Hepatocyte (in vitro differentiated cells): ENCODE results near the gene NCBP3. TPM values are rescaled to one million over a fixed set of nuclear protein-coding genes. Genes with fewer than 3 reads are reported as not detected.

Experiments used
- DNase-seq: peaks from one replicate; pipeline ENCODE4 v3.0.0-alpha.2; 2016; ENCODE audit warnings: low spot score
- H2AFZ ChIP-seq: fragments of 200-600 bp; sonication (generic); 2 replicates; pipeline ENCODE4 v1.6.0; 2016; ENCODE audit warnings: antibody characterized with exemption, mild to moderate bottlenecking
- H3K27ac ChIP-seq: fragments of 200-600 bp; sonication (generic); 2 replicates; pipeline ENCODE4 v1.5.1; 2016; ENCODE audit warnings: mild to moderate bottlenecking
- H3K27me3 ChIP-seq: fragments of 200-600 bp; sonication (generic); 2 replicates; pipeline ENCODE4 v1.6.1; 2016
- H3K36me3 ChIP-seq: fragments of 200-600 bp; sonication (generic); replicated peaks from 2 replicates; pipeline ENCODE4 v1.5.1; 2016; ENCODE audit warnings: low read depth; ENCODE audit not compliant: insufficient read depth
- H3K4me1 ChIP-seq: fragments of 200-600 bp; sonication (generic); 2 replicates; pipeline ENCODE4 v1.5.1; 2016; ENCODE audit warnings: mild to moderate bottlenecking, moderate library complexity; ENCODE audit not compliant: insufficient read depth
- H3K4me2 ChIP-seq: fragments of 200-600 bp; sonication (generic); 2 replicates; pipeline ENCODE4 v1.6.0; 2016
- H3K4me3 ChIP-seq: fragments of 200-600 bp; sonication (generic); 2 replicates; pipeline ENCODE4 v1.5.1; 2016; ENCODE audit warnings: mild to moderate bottlenecking
- H3K79me2 ChIP-seq: fragments of 200-600 bp; sonication (generic); 2 replicates; pipeline ENCODE4 v1.6.0; 2017; ENCODE audit warnings: mild to moderate bottlenecking
- H3K9me2 ChIP-seq: fragments of 200-600 bp; sonication (generic); replicated peaks from 2 replicates; pipeline ENCODE4 v1.6.0; 2017; ENCODE audit warnings: mild to moderate bottlenecking; ENCODE audit not compliant: insufficient read depth
- H3K9me3 ChIP-seq: fragments of 200-600 bp; sonication (generic); 2 replicates; pipeline ENCODE4 v1.5.1; 2016; ENCODE audit warnings: low read depth, mild to moderate bottlenecking
- H4K20me1 ChIP-seq: fragments of 200-600 bp; sonication (generic); 2 replicates; pipeline ENCODE4 v1.6.0; 2016; ENCODE audit warnings: mild to moderate bottlenecking; ENCODE audit not compliant: insufficient read depth, poor library complexity, severe bottlenecking
- EZH2 ChIP-seq: fragments of 200-600 bp; sonication (generic); IDR thresholded peaks from 2 replicates; pipeline ENCODE4 v1.6.1; 2016; ENCODE audit warnings: antibody characterized with exemption, mild to moderate bottlenecking, borderline replicate concordance
- EZH2phosphoT487 ChIP-seq: fragments of 200-600 bp; sonication (generic); IDR thresholded peaks from one replicate; pipeline ENCODE4 v1.6.1; 2018; ENCODE audit warnings: antibody characterized with exemption, mild to moderate bottlenecking, low read depth, moderate library complexity; ENCODE audit not compliant: unreplicated experiment, severe bottlenecking
- WGBS: methylation state at CpG from one replicate; pipeline ENCODE4 v1.1.6; 2016; ENCODE audit warnings: low lambda C conversion rate; ENCODE audit errors: missing lambda C conversion rate; 5-methylcytosine and 5-hydroxymethylcytosine counted together
- polyA plus RNA-seq: library from polyadenylated mRNA; unstranded; fragments of >200 nt; fragmentation: Nextera tagmentation; extraction: Ambion mirVana; gene quantifications from 2 replicates; pipeline ENCODE4 v1.2.1, GENCODE V29; 2016
- total RNA-seq: library from RNA; depleted of rRNA; stranded (reverse); fragments of >200 nt; gene quantifications from 2 replicates; pipeline ENCODE4 v1.2.3, GENCODE V29; 2014
- TF ChIP-seq, protein P1 (sequence below): fragments of 200-600 bp; sonication (generic); IDR thresholded peaks from 2 replicates; pipeline ENCODE4 v1.5.1; 2016; ENCODE audit warnings: antibody characterized with exemption, mild to moderate bottlenecking; ENCODE audit not compliant: poor library complexity

Gene NCBP3
- total and polyA plus RNA-seq, 2 experiments from 2014 or later, result 20.6 to 31.8 TPM

DNA sequence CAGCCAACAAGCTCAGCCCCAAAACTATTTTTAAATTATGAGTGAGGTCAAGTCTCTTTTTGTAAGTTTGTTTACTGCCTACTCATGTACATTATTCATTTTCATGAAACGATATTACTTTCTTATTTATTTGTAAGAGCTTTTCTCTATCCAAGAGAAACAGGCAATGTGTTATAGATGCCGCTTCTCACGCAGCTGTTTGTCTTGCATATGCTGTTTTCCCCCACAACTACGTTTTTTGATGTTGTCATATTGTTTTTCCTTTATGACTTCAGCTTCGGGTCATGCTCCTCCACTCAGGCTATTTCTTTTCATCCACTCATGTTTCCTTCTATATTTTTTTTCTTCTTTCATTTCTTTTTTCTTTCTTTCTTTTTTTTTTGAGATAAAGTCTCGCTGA lies 65.1 kb downstream of the NCBP3 start:
- Histone ChIP-seq H3K4me3 (no peak overlapping the region), H3K36me3 (no peaks in the 10 kb centered on the region), H3K27me3 (no peaks in the 10 kb centered on the region), H3K79me2 (no peaks in the 10 kb centered on the region), H3K4me1 (no peaks in the 10 kb centered on the region), H4K20me1 (no peaks in the 10 kb centered on the region), H3K9me2 (no peaks in the 10 kb centered on the region), H3K9me3 (no peaks in the 10 kb centered on the region), H3K27ac (no peak overlapping the region), H2AFZ (no peak overlapping the region), H3K4me2 (no peak overlapping the region)
- DNase-seq, result no peak
- TF ChIP-seq, protein P1, sequence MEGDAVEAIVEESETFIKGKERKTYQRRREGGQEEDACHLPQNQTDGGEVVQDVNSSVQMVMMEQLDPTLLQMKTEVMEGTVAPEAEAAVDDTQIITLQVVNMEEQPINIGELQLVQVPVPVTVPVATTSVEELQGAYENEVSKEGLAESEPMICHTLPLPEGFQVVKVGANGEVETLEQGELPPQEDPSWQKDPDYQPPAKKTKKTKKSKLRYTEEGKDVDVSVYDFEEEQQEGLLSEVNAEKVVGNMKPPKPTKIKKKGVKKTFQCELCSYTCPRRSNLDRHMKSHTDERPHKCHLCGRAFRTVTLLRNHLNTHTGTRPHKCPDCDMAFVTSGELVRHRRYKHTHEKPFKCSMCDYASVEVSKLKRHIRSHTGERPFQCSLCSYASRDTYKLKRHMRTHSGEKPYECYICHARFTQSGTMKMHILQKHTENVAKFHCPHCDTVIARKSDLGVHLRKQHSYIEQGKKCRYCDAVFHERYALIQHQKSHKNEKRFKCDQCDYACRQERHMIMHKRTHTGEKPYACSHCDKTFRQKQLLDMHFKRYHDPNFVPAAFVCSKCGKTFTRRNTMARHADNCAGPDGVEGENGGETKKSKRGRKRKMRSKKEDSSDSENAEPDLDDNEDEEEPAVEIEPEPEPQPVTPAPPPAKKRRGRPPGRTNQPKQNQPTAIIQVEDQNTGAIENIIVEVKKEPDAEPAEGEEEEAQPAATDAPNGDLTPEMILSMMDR, result no peak
- TF ChIP-seq EZH2phosphoT487 (no peak), EZH2 (no peak)
- WGBS, result 87% methylated on average over 6 of the region's 6 CpGs

DNA sequence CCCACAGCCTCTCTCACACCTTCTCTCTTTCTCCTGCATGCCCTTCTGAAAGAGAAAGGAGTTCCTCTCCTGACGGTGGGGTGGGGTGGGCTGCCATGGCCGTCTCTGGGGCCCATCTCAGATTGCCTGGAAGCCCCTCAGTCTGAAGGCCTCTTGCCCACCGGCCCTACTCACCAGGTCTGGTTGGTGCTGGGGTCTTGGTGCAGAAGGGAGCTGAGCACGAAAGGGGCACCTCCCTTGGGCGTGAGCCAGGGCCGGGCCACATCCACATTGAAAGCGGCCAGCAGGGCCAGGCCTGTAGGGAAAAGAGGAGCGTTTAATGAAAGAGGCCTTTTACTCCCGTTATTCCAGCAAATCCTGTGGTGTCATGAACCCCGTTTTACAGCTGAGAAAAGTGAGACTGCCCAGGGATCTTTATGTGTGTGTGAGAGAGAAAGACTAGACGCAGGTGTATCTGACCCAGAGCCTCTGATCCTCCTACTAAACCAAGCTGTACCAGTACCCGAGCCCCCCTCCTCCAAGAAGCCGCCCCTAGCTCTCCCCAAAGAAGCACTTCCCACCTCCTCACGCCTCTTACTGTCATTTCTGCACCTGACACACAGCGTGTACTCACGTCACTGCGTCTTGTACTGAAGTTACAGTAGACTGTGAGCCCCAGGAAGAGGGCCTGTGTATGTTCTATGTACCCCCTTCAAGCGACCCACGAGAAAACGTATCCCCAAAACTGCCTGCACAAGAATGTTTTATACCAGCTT lies 68.5 kb downstream of the NCBP3 start:
- TF ChIP-seq EZH2phosphoT487 (no peak), EZH2 (no peak)
- TF ChIP-seq, protein P1, result no peak
- 92% methylated on average over 20 of the region's 20 CpGs for WGBS
- peaks cover 9% of the 10 kb centered on the region for H3K4me1 ChIP-seq
- no peak for DNase-seq
- no peak overlapping the region for H2AFZ ChIP-seq
- no peaks in the 10 kb centered on the region for H3K79me2 ChIP-seq
- H4K20me1 ChIP-seq, result no peaks in the 10 kb centered on the region
- no peak overlapping the region for H3K27ac ChIP-seq
- no peaks in the 10 kb centered on the region for H3K9me3 ChIP-seq
- H3K4me2 ChIP-seq, result no peak overlapping the region
- no peaks in the 10 kb centered on the region for H3K27me3 ChIP-seq
- no peaks in the 10 kb centered on the region for H3K9me2 ChIP-seq
- no peaks in the 10 kb centered on the region for H3K36me3 ChIP-seq
- no peak overlapping the region for H3K4me3 ChIP-seq

DNA sequence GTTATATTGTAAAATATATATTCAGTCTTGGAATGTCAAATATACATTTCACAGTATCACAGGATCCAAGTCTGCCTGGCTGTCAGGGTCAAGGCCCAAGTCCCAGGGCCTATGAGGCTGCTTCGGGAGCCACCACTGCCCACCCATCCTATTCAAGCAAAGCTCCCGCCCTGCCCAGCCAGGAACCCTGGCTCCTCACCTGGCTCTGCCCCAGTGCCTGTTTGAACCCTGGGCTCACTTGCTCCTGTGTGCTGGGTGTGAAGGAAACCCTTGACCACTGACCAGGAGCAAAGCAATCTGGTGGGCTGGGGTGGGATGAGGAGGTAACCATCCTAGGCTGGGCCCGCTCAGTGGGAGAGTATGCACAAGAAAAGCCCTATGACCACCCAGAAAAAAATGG lies 72.1 kb downstream of the NCBP3 start:
- Histone ChIP-seq H3K79me2 (no peaks in the 10 kb centered on the region), H3K4me1 (peaks cover 9% of the 10 kb centered on the region), H3K36me3 (no peaks in the 10 kb centered on the region), H3K9me3 (no peaks in the 10 kb centered on the region), H2AFZ (no peak overlapping the region), H3K9me2 (no peaks in the 10 kb centered on the region), H3K27me3 (no peaks in the 10 kb centered on the region), H3K27ac (no peak overlapping the region), H3K4me3 (no peak overlapping the region), H3K4me2 (no peak overlapping the region), H4K20me1 (no peaks in the 10 kb centered on the region)
- 96% methylated on average over 3 of the region's 3 CpGs for WGBS
- TF ChIP-seq, protein P1, result no peak
- TF ChIP-seq EZH2phosphoT487, result no peak
- no peak for TF ChIP-seq EZH2
- DNase-seq, result no peak
